Right lobe of liver (tissue), 6 donors: ENCODE data around the gene SNX11. TPM values are rescaled to one million over a fixed set of nuclear protein-coding genes. Genes with fewer than 3 reads are reported as not detected.

Experiments
- ATAC-seq, 4 donors: fragments of 200-7000 bp; cut with Tn5 transposase; one replicate each; pipeline ENCODE4 v1.9.1; 2020; ENCODE audit warnings: mild to moderate bottlenecking in 4 of 4, moderate library complexity in 4 of 4
- DNase-seq, 3 donors: peaks; one replicate each; pipeline ENCODE4 v3.0.0-alpha.2; 2020
- H3K27ac ChIP-seq, 3 donors: fragments of 200-600 bp; one replicate each; pipeline ENCODE4 v1.8.0; 2022
- H3K27me3 ChIP-seq, 2 donors: fragments of 200-600 bp; one replicate each; pipeline ENCODE4 v1.8.0; 2022
- H3K36me3 ChIP-seq, 4 donors: fragments of 200-600 bp; sonication (generic) in 1 of 4; one replicate each; pipeline versions ENCODE4 v1.5.1 to v1.8.0; 2017 to 2022; ENCODE audit warnings: control low read depth in 1 of 4
- H3K4me1 ChIP-seq, 4 donors: fragments of 200-600 bp; sonication (generic) in 1 of 4; one replicate each; pipeline versions ENCODE4 v1.5.1 to v1.8.0; 2017 to 2022; ENCODE audit warnings: control low read depth in 1 of 4
- H3K4me3 ChIP-seq, 3 donors: fragments of 200-600 bp; one replicate each; pipeline ENCODE4 v1.8.0; 2022
- H3K9me3 ChIP-seq, 4 donors: fragments of 200-600 bp; sonication (generic) in 1 of 4; one replicate each; pipeline versions ENCODE4 v1.5.1 to v1.8.0; 2017 to 2022; ENCODE audit warnings: control low read depth in 1 of 4
- CTCF ChIP-seq, 4 donors: fragments of 200-600 bp in 3 of 4; fragments of 450-650 bp in 1 of 4; IDR thresholded peaks; one replicate each; pipeline versions ENCODE4 v1.5.1 to v1.8.0; 2016 to 2022; ENCODE audit warnings: antibody characterized with exemption in 4 of 4, mild to moderate bottlenecking in 2 of 4
- POLR2A ChIP-seq: fragments of 450-650 bp; IDR thresholded peaks from one replicate; pipeline ENCODE4 v1.6.1; 2017; ENCODE audit warnings: antibody characterized with exemption, mild to moderate bottlenecking
- WGBS: methylation state at CpG from one replicate; pipeline ENCODE4 v1.1.6; 2018; ENCODE audit warnings: low coverage, low lambda C conversion rate; ENCODE audit not compliant: insufficient coverage; ENCODE audit errors: missing lambda C conversion rate; 5-methylcytosine and 5-hydroxymethylcytosine counted together
- intact Hi-C, 2 donors: fragments of 100-400 bp; cut with DNase I; formaldehyde crosslinking; loops; one replicate each; pipeline versions ENCODE4 v1.11.2 to v1.14.1; 2022
- total RNA-seq, 6 experiments: library from RNA; depleted of rRNA in 2 of 6; stranded (reverse); fragments of >200 nt in 2 of 6; fragmentation: NEBNext Ultra II Directional in 3 of 6; extraction: Animal tissue kit (Norgen Biotek cat#: 25700) in 3 of 6; gene quantifications; one replicate each; pipeline versions ENCODE4 v1.1.0 to v1.2.4, GENCODE V29; 2016 to 2023
- donor health status: DM: no; HTN: yes; CAD: no.
- donor health status: DM: no; HTN: no; CAD: no.
- donor health status: DM: no; HTN: no; CAD: no.
- donor health status: DM: no; HTN: yes; CAD: no.
- donor health status: DM: no; HTN: yes; CAD: no.

SNX11 gene
- total RNA-seq, 6 experiments from 2014 or later: 7.2 to 11.7 (median 9.2) TPM

- ATAC-seq: peak; percentile 80 to 92 (median 89)
- intact Hi-C loops: loop anchor here in 1 of 2 donors (5.0 kb wide), 1 partner anchor 49 kb away; no protein-coding TSS in a partner anchor
- DNase-seq: no peak
Observed at GRCh38 chr17:48131216-48131824, 23.8 kb downstream of the SNX11 start.

GRCh38 chr17:48132385-48132784 is 24.8 kb downstream of the SNX11 start:
- intact Hi-C loops: loop anchor here in 1 of 2 donors (5.0 kb wide), 1 partner anchor 50 kb away; no protein-coding TSS in a partner anchor

More at GRCh38 chr17:48131216-48131824, 23.8 kb downstream of the SNX11 start:
- WGBS: 30% methylated on average over 3 of the region's 4 CpGs
- H3K27me3 ChIP-seq: no peaks in the 10 kb centered on the region
- H3K4me1 ChIP-seq: no peaks in the 10 kb centered on the region
- no peak overlapping the region for H3K27ac ChIP-seq
- peaks cover 0 to under 1% (median 0%) of the 10 kb centered on the region in 4 donors for H3K36me3 ChIP-seq
- TF ChIP-seq CTCF (IDR thresholded peaks at IDR 0.05) (peak; percentile 75 to 87 (median 84)), POLR2A (no peak)
- no peaks in the 10 kb centered on the region for H3K9me3 ChIP-seq
- H3K4me3 ChIP-seq: no peak overlapping the region

GRCh38 chr17:48134912-48135480 is 27.4 kb downstream of the SNX11 start:
- no peak overlapping the region for H3K4me3 ChIP-seq
- H3K27ac ChIP-seq: no peak overlapping the region
- 33% methylated on average over 1 of the region's 3 CpGs for WGBS
- H3K9me3 ChIP-seq: no peaks in the 10 kb centered on the region
- H3K36me3 ChIP-seq: no peaks in the 10 kb centered on the region
- ATAC-seq: peak in 1 of 4 donors; percentile 26
- H3K27me3 ChIP-seq: no peaks in the 10 kb centered on the region
- TF ChIP-seq CTCF (IDR thresholded peaks at IDR 0.05): peak in 1 of 4 donors; percentile 22
- TF ChIP-seq POLR2A: no peak
- intact Hi-C loops: loop anchor here in 1 of 2 donors (5.0 kb wide), 1 partner anchor 53 kb away; no protein-coding TSS in a partner anchor
- DNase-seq: no peak
- H3K4me1 ChIP-seq: no peaks in the 10 kb centered on the region

More at GRCh38 chr17:48132385-48132784, 24.8 kb downstream of the SNX11 start:
- no peak for DNase-seq
- TF ChIP-seq POLR2A (no peak), CTCF (IDR thresholded peaks at IDR 0.05) (no peak)
- Histone ChIP-seq H3K4me1 (no peaks in the 10 kb centered on the region), H3K4me3 (no peak overlapping the region), H3K36me3 (no peaks in the 10 kb centered on the region), H3K27ac (no peak overlapping the region), H3K27me3 (no peaks in the 10 kb centered on the region), H3K9me3 (no peaks in the 10 kb centered on the region)
- 62% methylated on average over 5 of the region's 5 CpGs for WGBS
- peak; percentile 12 to 63 (median 38) for ATAC-seq

DNA sequence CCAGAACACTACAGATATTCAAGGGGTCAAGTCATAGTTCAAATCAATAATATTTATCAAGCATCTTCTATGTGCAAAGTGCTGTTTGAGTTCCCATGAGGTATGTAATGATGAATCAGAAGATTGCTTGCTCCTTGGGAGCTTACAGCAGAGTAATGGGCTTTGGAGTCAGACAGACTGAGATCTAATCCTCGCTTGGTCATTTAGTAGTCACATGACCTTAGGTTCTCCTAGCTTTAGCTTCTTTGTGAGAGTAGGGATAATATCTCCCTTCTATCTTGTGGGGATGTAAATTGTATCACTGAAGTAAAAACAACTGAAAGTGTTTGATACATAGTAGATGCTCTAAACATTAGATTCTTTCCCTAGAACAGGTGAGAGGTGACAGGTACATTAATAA is 30.1 kb downstream of the SNX11 start:
- H3K9me3 ChIP-seq: no peaks in the 10 kb centered on the region
- no peak overlapping the region for H3K27ac ChIP-seq
- H3K27me3 ChIP-seq: no peaks in the 10 kb centered on the region
- H3K36me3 ChIP-seq: no peaks in the 10 kb centered on the region
- no peak for ATAC-seq
- WGBS: 83% methylated on average over 1 of the region's 1 CpG
- H3K4me3 ChIP-seq: no peak overlapping the region
- no peak for DNase-seq
- intact Hi-C loops: no loop called here
- no peaks in the 10 kb centered on the region for H3K4me1 ChIP-seq
- TF ChIP-seq CTCF (IDR thresholded peaks at IDR 0.05) (no peak), POLR2A (no peak)
